Activated CD4-positive, alpha-beta T cell treated with anti-CD3 and anti-CD28 coated beads, Interleukin-10, Interleukin-2, amounts not matched to agents 100 ng/mL and 50 ng/mL, durations not matched to agents 16 hours and 8 hours (primary cell): ENCODE measurements around the gene CCT7.
"Not testable (repeated sequence)": the region's sequence is repeated elsewhere in the genome, so short reads cannot be mapped to it uniquely, and the experiment has no call there.

Experiments used
- DNase-seq: peaks from one replicate; pipeline ENCODE4 v3.0.0-alpha.2; 2020

Gene CCT7

GRCh38 chr2:73255907-73256617 is 22.0 kb downstream of the CCT7 start:
- no peak for DNase-seq

DNA sequence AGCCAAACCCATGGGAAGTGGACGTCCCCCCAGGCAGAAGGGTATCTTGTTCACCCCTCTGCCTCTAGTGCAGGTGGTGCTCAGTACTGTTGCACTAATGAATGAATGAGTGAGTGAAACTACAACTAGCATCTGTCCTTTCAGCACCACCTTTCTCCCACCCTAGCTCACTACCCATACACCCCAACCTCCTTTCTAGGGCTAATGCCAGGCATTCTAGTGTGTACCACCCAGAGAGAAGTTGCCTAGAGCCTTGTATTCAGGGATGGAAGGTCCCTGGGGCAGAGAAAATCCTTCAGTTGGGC is 22.5 kb downstream of the CCT7 start:
- DNase-seq: no peak

- no peak for DNase-seq
These were observed 22.9 kb downstream of the CCT7 start for GRCh38 chr2:73257021-73257420.

DNA sequence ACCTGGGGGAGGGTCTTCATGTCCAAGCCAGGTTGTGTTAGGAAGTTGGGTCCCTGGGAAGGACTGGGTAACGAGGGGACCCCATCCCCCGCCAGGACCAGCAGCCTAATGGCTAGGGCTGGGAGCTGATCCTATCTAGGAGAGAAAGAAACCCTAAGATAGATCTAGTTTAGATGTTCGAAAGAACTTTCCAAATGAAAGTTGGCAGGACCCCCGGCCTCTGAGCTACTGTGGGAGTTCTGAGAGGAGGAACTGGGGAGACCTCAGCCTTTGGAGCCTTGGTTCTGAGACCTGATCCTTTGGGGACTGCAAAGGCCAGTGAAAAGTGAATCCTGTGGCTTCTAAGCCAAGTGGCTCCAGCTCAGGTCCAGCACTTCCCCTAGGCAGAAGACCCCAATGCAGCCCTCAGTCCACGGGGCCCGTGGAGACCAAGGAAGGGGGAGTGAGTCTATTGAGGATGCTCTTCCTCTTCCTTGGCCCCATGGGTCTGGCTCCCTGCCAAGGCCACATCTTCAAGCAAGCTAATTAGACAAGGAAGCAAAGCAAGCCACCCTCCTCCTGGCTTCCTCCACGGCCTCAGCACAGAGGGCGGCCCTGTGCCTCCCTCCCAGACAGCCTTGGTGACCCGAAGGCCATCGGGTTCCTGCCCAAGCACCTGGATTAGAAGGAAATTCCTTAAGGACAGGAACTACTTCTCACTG is 23.5 kb downstream of the CCT7 start:
- DNase-seq: no peak

DNA sequence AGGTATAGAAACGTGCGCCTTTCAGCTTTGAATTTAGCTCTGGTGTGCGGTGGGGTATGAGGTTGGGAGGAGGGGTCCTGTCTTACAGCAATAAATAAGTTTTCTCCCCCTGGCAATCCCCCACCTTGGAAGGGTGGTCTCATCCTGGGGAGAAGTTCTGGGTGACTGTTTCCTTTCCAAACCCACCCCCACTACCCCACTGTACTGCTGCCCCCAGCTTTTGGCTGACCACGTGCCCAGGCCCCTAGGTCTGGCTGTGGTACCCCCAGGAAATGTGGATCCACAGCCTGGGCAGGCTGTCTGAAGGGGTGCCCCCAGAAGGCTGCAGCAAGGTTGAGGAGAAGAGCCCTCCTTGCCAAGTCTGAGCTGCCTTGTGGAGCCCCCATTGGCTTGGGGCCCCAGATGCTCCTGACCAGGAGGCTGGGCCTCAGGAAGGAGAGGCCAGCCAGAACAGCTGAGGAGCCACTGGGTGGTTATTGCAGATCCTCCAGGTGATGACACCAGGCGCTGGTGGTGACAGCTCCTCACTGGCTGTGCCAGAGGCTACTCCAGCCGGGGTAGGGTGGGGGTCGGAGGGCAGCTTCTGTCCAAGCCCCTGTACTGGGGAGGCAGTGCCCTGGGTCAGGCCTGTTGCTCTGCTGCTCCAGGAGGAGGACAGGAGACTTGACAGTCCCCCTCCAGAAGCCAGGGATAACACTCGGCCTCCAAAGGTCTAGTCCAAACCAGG is 24.2 kb downstream of the CCT7 start:
- DNase-seq: no peak

GRCh38 chr2:73258913-73259215 is 24.8 kb downstream of the CCT7 start:
- no peak for DNase-seq

- DNase-seq: no peak
These were observed 25.2 kb downstream of the CCT7 start for GRCh38 chr2:73259276-73259675.

DNA sequence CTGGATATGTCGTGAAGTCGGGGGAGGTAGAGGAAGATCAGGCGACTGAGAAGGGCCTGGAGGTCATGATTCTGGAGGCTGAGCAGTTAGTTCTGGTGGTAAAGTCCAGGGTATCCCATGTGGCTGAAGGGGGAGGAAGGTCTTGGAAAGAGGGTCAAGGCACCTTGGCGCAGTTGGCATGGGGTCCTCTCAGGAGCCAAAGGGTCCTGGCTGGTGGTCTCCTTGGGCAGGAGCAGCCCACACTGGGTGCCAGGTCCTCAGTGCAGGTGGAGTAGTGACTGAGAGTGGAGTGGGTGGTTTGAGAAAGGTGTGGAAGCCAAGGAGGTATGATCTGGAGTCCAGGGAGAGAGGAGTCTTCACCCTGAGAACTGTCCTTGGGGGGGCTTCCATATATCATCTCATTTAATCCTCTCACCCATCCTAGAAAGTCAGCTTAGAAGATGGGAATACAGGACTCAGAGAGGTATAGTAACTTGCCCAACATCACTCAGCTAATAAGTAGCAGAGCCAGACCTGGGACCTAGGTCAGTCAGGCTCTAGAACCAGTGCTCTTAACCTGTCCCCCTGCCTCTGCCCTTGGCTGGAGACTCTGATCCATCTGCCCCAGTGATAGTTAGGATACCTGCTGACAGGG is 25.7 kb downstream of the CCT7 start:
- DNase-seq: no peak

DNA sequence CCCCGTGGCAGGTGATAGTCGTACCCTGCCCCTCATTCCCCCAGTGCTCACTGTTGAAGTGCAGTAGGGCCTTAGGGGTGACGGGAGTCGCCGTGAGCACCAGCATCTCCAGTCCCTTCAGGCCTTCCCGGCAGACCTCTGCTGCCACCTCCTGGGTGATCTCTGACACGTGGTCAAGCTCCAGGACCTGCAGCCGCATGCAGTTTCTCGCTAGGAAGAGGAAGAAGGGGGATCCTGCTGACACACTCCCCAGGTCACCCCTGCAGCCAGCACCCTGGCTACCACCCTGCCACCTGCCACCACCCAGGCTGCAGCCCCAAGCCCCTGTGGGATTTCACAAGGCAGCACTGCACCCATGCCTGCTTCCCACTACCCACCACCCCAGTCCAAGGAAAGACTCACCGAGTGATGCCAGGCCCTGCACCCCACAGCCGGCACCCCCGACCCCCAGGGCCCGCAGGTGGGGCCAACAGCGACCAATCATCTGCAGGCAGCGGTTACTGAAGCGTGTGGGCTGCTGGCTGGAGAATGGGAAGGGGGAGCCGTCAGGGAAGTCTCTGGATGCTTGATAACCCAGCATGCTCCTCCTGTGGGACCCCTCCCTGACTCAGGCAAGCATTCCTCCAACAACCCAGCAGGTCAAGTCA is 26.4 kb downstream of the CCT7 start:
- no peak for DNase-seq

- DNase-seq: no peak
These were observed 28.1 kb downstream of the CCT7 start for GRCh38 chr2:73262108-73262651.

- not testable (repeated sequence) for DNase-seq
These were observed 28.8 kb downstream of the CCT7 start for GRCh38 chr2:73262691-73263429.

DNA sequence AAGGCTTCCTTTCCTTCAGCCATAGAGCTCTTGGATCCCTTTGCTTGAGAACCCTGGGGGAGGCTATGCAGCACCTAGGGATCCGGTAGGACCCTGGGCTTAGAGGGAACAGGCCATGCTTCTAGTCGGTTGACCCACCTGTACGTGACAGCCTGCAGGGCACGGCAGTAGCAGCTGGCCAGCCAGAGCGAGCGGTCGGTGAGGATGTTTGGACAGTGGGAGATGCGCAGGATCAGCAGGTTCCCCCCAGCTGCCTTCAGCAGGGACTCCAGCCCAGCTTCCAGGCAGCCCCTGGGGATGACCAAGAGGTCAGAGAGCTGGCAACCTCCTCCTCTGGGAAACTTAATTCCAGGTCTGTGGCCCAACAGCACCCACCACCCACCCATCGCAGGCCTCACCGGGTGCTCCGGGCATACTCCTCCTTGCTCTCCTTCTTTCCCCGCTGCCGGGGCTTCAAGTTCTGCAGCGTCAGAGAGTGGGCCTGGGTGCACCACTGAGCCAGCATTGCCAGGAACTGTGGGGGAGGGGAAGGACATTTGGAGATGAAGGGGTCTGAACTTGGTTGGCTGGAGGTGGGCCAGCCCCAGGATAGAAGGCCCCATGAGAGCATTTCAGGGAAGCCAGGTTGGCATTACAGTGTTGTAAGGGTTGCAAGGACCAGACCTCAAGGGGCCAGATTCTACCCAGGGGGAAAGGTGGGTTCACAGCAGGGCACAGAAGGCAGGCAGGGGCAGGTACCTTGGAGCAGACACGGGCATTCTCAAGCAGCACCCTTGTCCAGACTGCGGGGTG is 29.6 kb downstream of the CCT7 start:
- DNase-seq: no peak

GRCh38 chr2:73264332-73264606 is 30.2 kb downstream of the CCT7 start:
- no peak for DNase-seq

DNA sequence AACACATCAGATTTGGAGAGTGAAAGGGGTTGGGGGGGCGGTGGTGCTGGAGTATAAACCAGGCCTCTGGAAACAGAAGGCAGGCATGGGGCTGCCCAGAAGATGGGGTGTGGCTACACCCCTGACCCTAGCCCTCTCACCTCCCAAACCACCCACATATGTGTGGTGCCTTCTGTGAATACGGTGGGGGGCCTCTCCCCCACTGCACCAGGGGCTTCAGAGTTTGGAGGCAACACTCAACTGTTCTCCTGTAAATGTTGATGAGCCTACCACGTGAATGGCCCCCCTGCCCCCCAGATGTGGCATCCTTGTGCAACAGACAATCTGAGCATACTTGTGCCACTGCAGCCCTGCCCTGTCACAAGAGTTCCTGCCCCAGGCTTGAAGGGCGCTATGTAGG is 30.7 kb downstream of the CCT7 start:
- no peak for DNase-seq

DNA sequence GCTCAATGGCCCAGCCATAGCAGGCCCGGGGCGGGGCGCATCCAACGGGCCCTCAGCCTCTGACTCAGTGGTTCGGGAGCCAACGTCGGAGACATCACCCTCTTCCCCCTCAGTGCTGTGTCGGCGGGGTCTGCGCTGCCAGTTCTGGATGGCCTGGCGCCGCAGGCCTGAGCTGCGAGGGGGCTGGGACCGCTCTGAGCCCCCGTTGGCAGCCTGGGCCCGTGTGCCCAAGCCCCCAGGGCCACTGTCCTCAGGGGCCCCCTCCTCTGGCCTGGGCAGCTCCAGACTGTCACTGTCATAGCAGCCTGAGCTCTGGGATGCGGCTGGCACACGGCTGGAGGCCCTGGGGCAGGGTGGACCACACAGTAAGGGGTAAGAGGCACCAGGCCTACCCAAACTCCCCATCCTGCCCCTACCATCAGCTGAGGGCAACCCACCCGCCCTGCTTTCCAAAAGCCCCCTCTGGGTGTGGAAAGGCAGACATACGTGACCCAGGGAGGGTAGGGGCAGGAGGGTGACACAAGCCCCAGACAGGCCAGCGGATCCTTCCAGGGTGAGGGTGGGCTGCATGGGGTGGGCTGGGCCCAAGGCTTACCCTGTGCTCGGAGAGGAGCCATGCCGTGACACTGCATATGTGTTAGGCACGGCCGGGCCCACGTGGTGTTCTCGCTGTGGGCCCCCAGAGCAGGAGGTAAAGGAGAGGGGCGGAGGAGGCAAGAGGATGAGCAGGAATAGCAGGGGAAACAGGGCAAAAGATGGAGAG is 31.4 kb downstream of the CCT7 start:
- no peak for DNase-seq

DNA sequence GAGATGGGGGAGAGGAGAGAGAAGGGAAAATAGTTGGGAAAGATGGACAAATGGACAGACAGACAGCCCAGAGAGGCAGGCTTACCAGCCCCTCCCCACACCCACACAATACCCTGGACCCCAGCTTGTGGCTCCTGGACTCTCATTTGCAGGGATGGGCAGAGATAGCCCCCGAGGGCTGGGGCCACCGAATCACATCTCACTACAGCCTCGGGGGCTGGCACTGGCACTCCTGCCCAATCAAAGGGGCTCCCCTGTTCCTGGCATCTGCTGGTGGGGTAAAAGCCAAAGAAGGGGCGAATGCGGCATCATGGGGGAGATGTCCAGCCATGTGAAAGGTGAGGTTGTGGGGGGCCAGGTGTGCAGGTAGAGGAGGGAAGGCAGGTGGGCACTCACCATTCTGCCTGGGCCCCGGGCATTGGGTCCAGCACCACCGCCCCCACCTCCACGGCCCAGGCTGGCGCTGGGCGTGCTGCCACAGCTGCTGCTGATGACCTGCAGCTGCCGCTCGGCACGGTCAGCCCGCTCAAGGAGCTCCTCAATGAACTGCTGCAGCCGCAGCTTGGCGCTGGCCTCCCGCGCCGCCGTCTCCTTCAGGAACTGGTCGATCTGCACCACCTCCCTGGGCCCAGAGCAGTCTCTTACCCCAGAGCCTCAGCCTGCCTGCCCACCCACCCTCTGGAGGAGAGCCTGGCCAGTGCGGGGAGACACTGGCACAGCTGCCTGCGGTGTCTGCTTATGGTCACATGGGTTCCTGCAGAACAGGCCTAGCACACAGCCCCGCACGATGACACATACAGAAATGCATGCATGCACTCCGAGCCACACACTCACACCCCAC is 32.2 kb downstream of the CCT7 start:
- no peak for DNase-seq

- no peak for DNase-seq
These were observed 32.9 kb downstream of the CCT7 start for GRCh38 chr2:73267008-73267407.

GRCh38 chr2:73268366-73268829 is 34.3 kb downstream of the CCT7 start:
- no peak for DNase-seq

DNA sequence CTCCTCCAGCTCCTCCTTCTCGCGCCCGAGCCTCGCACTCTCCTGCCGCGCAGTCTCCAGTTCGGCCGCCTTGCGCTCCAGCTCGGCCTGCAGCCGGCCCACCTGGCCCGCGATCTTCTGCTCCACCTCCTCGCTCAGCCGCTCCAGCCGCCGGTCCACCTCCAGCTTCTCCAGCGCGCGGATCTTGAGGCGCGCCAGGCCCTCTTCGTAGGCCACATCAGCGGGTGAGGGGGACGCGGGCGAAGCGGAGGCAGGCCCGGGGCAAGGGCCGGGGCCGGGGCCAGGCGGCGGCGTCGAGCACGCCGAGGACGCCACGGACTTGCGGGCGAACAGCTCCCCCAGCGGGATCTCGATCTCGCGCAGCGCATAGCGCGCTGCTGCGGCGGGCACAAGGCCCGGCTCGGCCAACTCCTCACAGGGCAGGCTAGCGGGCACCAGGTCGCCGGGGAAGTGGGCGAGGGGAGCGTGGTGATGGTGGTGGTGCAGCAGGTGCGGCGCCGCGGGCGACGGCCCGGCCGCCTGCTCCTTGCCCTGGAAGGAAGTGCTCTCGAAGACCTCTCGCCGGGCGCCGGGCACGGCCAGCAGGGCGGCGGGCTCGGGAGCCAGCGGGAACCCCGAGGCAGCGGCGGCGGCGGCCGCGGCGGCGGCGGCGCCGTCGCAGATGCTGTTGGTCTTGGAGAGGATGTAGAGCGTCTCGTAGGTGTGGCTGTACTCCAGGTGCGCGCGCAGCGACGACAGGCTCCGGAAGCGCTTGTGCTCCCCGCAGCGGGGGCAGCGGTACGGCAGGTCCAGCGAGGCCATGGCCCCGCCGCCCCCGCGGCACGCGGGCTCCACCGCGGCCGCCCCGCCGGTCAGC is 35.0 kb downstream of the CCT7 start:
- DNase-seq: peak; percentile 84
